MM.1S (cell line): Measurements from ENCODE around the gene TTLL5.

Source experiments
- DNase-seq: peaks from one replicate; pipeline ENCODE4 v3.0.0-alpha.2; 2015
- H2AFZ ChIP-seq: fragments of 300-600 bp; sonication (generic); 2 replicates; pipeline ENCODE4 v1.6.0; 2016; ENCODE audit warnings: antibody characterized with exemption, low read length
- H3F3A ChIP-seq: fragments of 300-600 bp; sonication (generic); 2 replicates; pipeline ENCODE4 v1.6.1; 2016; ENCODE audit warnings: mild to moderate bottlenecking, antibody characterized with exemption, low read length, moderate library complexity, mixed read lengths; ENCODE audit not compliant: insufficient read depth
- H3K27ac ChIP-seq: fragments of 300-600 bp; sonication (generic); 2 replicates; pipeline ENCODE4 v1.5.1; 2016; ENCODE audit warnings: mild to moderate bottlenecking, low read length
- H3K27me3 ChIP-seq: fragments of 300-600 bp; sonication (generic); replicated peaks from 2 replicates; pipeline ENCODE4 v1.6.0; 2016; ENCODE audit warnings: low read length; ENCODE audit not compliant: insufficient read depth
- H3K36me3 ChIP-seq: fragments of 300-600 bp; sonication (generic); replicated peaks from 2 replicates; pipeline ENCODE4 v1.6.1; 2016; ENCODE audit warnings: mild to moderate bottlenecking, low read length, mixed read lengths; ENCODE audit not compliant: insufficient read depth
- H3K4me1 ChIP-seq: fragments of 300-600 bp; sonication (generic); 2 replicates; pipeline ENCODE4 v1.6.1; 2016; ENCODE audit warnings: low read length, mixed read lengths
- H3K4me2 ChIP-seq: fragments of 300-600 bp; sonication (generic); 2 replicates; pipeline ENCODE4 v1.6.0; 2016; ENCODE audit warnings: low read depth, low read length
- H3K4me3 ChIP-seq: fragments of 300-600 bp; sonication (generic); 2 replicates; pipeline ENCODE4 v1.5.1; 2016; ENCODE audit warnings: low read length, mixed read lengths
- H3K79me2 ChIP-seq: fragments of 300-600 bp; sonication (generic); 2 replicates; pipeline ENCODE4 v1.6.1; 2016; ENCODE audit warnings: mixed run types, low read length, mixed read lengths
- H3K9ac ChIP-seq: fragments of 300-600 bp; sonication (generic); 2 replicates; pipeline ENCODE4 v1.6.1; 2016; ENCODE audit warnings: low read length, mixed read lengths
- H3K9me2 ChIP-seq: fragments of 300-600 bp; sonication (generic); replicated peaks from 2 replicates; pipeline ENCODE4 v1.6.1; 2016; ENCODE audit warnings: mild to moderate bottlenecking, low read length, mixed read lengths; ENCODE audit not compliant: insufficient read depth
- H3K9me3 ChIP-seq: fragments of 300-600 bp; sonication (generic); replicated peaks from 2 replicates; pipeline ENCODE4 v1.6.1; 2016; ENCODE audit warnings: mild to moderate bottlenecking, low read length, mixed read lengths; ENCODE audit not compliant: insufficient read depth
- H4K20me1 ChIP-seq: fragments of 300-600 bp; sonication (generic); 2 replicates; pipeline ENCODE4 v1.6.1; 2016; ENCODE audit warnings: mild to moderate bottlenecking, low read length, moderate library complexity, mixed read lengths; ENCODE audit not compliant: insufficient read depth
- CTCF ChIP-seq: fragments of 300-600 bp; sonication (generic); IDR thresholded peaks from 2 replicates; pipeline ENCODE4 v1.5.1; 2016; ENCODE audit warnings: antibody characterized with exemption, low read length, mixed read lengths
- EZH2 ChIP-seq: fragments of 300-600 bp; sonication (generic); optimal IDR thresholded peaks from 2 replicates; pipeline ENCODE3; 2017; ENCODE audit warnings: low read depth, mild to moderate bottlenecking, antibody characterized with exemption, low read length, mixed read lengths
- EZH2phosphoT487 ChIP-seq: fragments of 300-600 bp; sonication (generic); IDR thresholded peaks from 2 replicates; pipeline ENCODE4 v1.6.1; 2018; ENCODE audit warnings: antibody characterized with exemption, low read length

Gene TTLL5

GRCh38 chr14:75723716-75724115, 62.7 kb downstream of the TTLL5 start:
- Histone ChIP-seq H3K4me3 (no peak overlapping the region), H3K36me3 (no peaks in the 10 kb centered on the region), H3K9me3 (no peaks in the 10 kb centered on the region), H3K27ac (no peak overlapping the region), H4K20me1 (no peaks in the 10 kb centered on the region), H3K4me2 (no peak overlapping the region), H3K9me2 (no peaks in the 10 kb centered on the region), H3K9ac (no peak overlapping the region), H3F3A (no peaks in the 10 kb centered on the region), H3K27me3 (no peaks in the 10 kb centered on the region), H3K79me2 (no peaks in the 10 kb centered on the region), H2AFZ (no peak overlapping the region), H3K4me1 (0 out of 2 replicates have a peak, but pooled peaks cover 3% of the 10 kb centered on the region)
- TF ChIP-seq EZH2 (no peak), CTCF (no peak), EZH2phosphoT487 (no peak)
- no peak for DNase-seq

GRCh38 chr14:75724414-75725204, 63.6 kb downstream of the TTLL5 start:
- Histone ChIP-seq H3K4me2 (0 out of 2 replicates have a peak overlapping the region, but pooled peaks have one; percentile 12), H3K4me3 (no peak overlapping the region), H3K4me1 (0 out of 2 replicates have a peak, but pooled peaks cover 3% of the 10 kb centered on the region), H3F3A (no peaks in the 10 kb centered on the region), H3K36me3 (no peaks in the 10 kb centered on the region), H3K79me2 (no peaks in the 10 kb centered on the region), H4K20me1 (no peaks in the 10 kb centered on the region), H3K9me2 (no peaks in the 10 kb centered on the region), H3K27me3 (no peaks in the 10 kb centered on the region), H3K27ac (no peak overlapping the region), H2AFZ (no peak overlapping the region), H3K9ac (no peak overlapping the region), H3K9me3 (no peaks in the 10 kb centered on the region)
- DNase-seq: no peak
- TF ChIP-seq EZH2phosphoT487: no peak

- no peak for DNase-seq
- Histone ChIP-seq H3K27me3 (no peaks in the 10 kb centered on the region), H3K36me3 (no peaks in the 10 kb centered on the region), H3F3A (no peaks in the 10 kb centered on the region), H3K9ac (no peak overlapping the region), H3K27ac (no peak overlapping the region), H3K4me1 (0 out of 2 replicates have a peak, but pooled peaks cover 3% of the 10 kb centered on the region), H3K4me3 (no peak overlapping the region), H3K79me2 (no peaks in the 10 kb centered on the region), H3K9me2 (no peaks in the 10 kb centered on the region), H4K20me1 (no peaks in the 10 kb centered on the region), H2AFZ (no peak overlapping the region), H3K9me3 (no peaks in the 10 kb centered on the region), H3K4me2 (no peak overlapping the region)
- TF ChIP-seq CTCF (no peak), EZH2 (no peak), EZH2phosphoT487 (no peak)
These were observed 64.4 kb downstream of the TTLL5 start for GRCh38 chr14:75725481-75725880.

- H3K4me2 ChIP-seq: no peak overlapping the region
- no peaks in the 10 kb centered on the region for H3K79me2 ChIP-seq
- TF ChIP-seq CTCF (no peak), EZH2phosphoT487 (no peak), EZH2 (no peak)
- no peaks in the 10 kb centered on the region for H3K27me3 ChIP-seq
- H2AFZ ChIP-seq: no peak overlapping the region
- no peaks in the 10 kb centered on the region for H3K36me3 ChIP-seq
- H3K9me2 ChIP-seq: no peaks in the 10 kb centered on the region
- 0 out of 2 replicates have a peak, but pooled peaks cover 3% of the 10 kb centered on the region for H3K4me1 ChIP-seq
- H4K20me1 ChIP-seq: no peaks in the 10 kb centered on the region
- no peak for DNase-seq
- H3K9me3 ChIP-seq: no peaks in the 10 kb centered on the region
- H3K27ac ChIP-seq: no peak overlapping the region
- no peaks in the 10 kb centered on the region for H3F3A ChIP-seq
- H3K4me3 ChIP-seq: no peak overlapping the region
- no peak overlapping the region for H3K9ac ChIP-seq
These were observed 65.3 kb downstream of the TTLL5 start for GRCh38 chr14:75726321-75726720.
